OCI-LY1 (cell line): ENCODE measurements around the gene EML1.

ENCODE experiments used
- H2AFZ ChIP-seq: fragments of 200-600 bp; sonication (generic), shearing (Covaris generic); 2 replicates; pipeline ENCODE4 v1.6.0; 2014; ENCODE audit warnings: antibody characterized with exemption, mild to moderate bottlenecking, low read length
- H3F3A ChIP-seq: fragments of 200-600 bp; sonication (generic), shearing (Covaris generic); 2 replicates; pipeline ENCODE4 v1.6.0; 2014; ENCODE audit warnings: mild to moderate bottlenecking, antibody characterized with exemption, low read length, moderate library complexity; ENCODE audit not compliant: insufficient read depth
- H3K27ac ChIP-seq: fragments of 200-600 bp; sonication (generic); 2 replicates; pipeline ENCODE4 v1.5.1; 2014; ENCODE audit warnings: low read length, mixed run types, mild to moderate bottlenecking, low read depth; ENCODE audit not compliant: poor library complexity, severe bottlenecking
- H3K27me3 ChIP-seq: fragments of 200-600 bp; sonication (generic); 2 replicates; pipeline ENCODE4 v1.6.0; 2014; ENCODE audit warnings: antibody characterized with exemption, mild to moderate bottlenecking, low read length, moderate library complexity; ENCODE audit not compliant: insufficient read depth
- H3K36me3 ChIP-seq: fragments of 200-600 bp; sonication (generic); 2 replicates; pipeline ENCODE4 v1.6.1; 2014; ENCODE audit warnings: mild to moderate bottlenecking, antibody characterized with exemption, low read length, moderate library complexity, mixed read lengths; ENCODE audit not compliant: insufficient read depth
- H3K4me1 ChIP-seq: fragments of 200-600 bp; sonication (generic); 2 replicates; pipeline ENCODE4 v1.5.1; 2014; ENCODE audit warnings: mild to moderate bottlenecking, low read length, moderate library complexity; ENCODE audit not compliant: insufficient read depth, severe bottlenecking
- H3K4me2 ChIP-seq: fragments of 200-600 bp; sonication (generic), shearing (Covaris generic); 2 replicates; pipeline ENCODE4 v1.6.1; 2014; ENCODE audit warnings: low read length
- H3K4me3 ChIP-seq: fragments of 200-600 bp; sonication (generic); 2 replicates; pipeline ENCODE4 v1.5.1; 2014; ENCODE audit warnings: low read length, low read depth, mild to moderate bottlenecking, mixed read lengths; ENCODE audit not compliant: poor library complexity, severe bottlenecking
- H3K79me2 ChIP-seq: fragments of 200-600 bp; shearing (Covaris generic); 2 replicates; pipeline ENCODE4 v1.6.1; 2016; ENCODE audit warnings: mixed run types, low read length, mixed read lengths; ENCODE audit not compliant: insufficient read depth
- H3K9ac ChIP-seq: fragments of 200-600 bp; sonication (generic), shearing (Covaris generic); 2 replicates; pipeline ENCODE4 v1.6.1; 2014; ENCODE audit warnings: mild to moderate bottlenecking, low read length, mixed read lengths
- H3K9me2 ChIP-seq: fragments of 200-600 bp; sonication (generic), shearing (Covaris generic); 2 replicates; pipeline ENCODE4 v1.6.1; 2014; ENCODE audit warnings: low read depth, mild to moderate bottlenecking, low read length, mixed read lengths
- H3K9me3 ChIP-seq: fragments of 200-600 bp; shearing (Covaris generic); 2 replicates; pipeline ENCODE4 v1.6.1; 2014; ENCODE audit warnings: low read length, mixed read lengths
- H4K20me1 ChIP-seq: fragments of 200-600 bp; sonication (generic), shearing (Covaris generic); 2 replicates; pipeline ENCODE4 v1.6.0; 2016; ENCODE audit warnings: mild to moderate bottlenecking, low read length; ENCODE audit not compliant: insufficient read depth
- EZH2 ChIP-seq: fragments of 200-600 bp; sonication (generic), shearing (Covaris generic); IDR thresholded peaks from 2 replicates; pipeline ENCODE4 v1.8.0; 2017; ENCODE audit warnings: borderline replicate concordance, mixed run types, mild to moderate bottlenecking, antibody characterized with exemption, low read length, moderate library complexity, mixed read lengths
- TF ChIP-seq, protein P1 (sequence below): fragments of 200-600 bp; sonication (generic), shearing (Covaris generic); IDR thresholded peaks from 2 replicates; pipeline ENCODE4 v1.5.1; 2017; ENCODE audit warnings: mild to moderate bottlenecking, antibody characterized with exemption, low read length, moderate library complexity, mixed read lengths

Gene EML1

DNA sequence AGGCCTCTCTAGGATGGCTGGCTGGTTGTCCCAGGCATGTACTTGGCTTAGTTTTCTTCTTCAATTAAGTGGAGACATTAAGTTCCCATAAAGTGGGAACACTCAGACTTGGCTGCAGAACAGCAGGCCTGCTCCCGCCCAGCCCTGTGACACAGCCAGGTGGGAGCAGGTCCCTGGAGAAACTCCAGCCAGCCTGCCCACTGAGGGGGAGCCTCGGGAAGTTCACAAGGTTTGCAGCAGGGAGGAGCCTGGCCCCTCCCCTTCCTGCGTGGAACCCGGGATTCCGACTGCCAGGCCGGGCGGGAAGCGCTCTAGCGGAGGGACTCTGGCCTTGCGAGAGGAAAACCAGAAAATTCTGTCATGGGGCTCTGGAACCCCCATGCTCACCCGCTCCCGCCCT is 173.7 kb downstream of the EML1 start:
- H4K20me1 ChIP-seq = no peaks in the 10 kb centered on the region
- no peaks in the 10 kb centered on the region for H3K27me3 ChIP-seq
- H3K4me2 ChIP-seq = no peak overlapping the region
- H3K27ac ChIP-seq = no peak overlapping the region
- H2AFZ ChIP-seq = no peak overlapping the region
- no peaks in the 10 kb centered on the region for H3F3A ChIP-seq
- no peaks in the 10 kb centered on the region for H3K4me1 ChIP-seq
- no peaks in the 10 kb centered on the region for H3K79me2 ChIP-seq
- H3K9ac ChIP-seq = no peak overlapping the region
- H3K36me3 ChIP-seq = no peaks in the 10 kb centered on the region
- no peaks in the 10 kb centered on the region for H3K9me3 ChIP-seq
- no peak overlapping the region for H3K4me3 ChIP-seq
- TF ChIP-seq, protein P1, sequence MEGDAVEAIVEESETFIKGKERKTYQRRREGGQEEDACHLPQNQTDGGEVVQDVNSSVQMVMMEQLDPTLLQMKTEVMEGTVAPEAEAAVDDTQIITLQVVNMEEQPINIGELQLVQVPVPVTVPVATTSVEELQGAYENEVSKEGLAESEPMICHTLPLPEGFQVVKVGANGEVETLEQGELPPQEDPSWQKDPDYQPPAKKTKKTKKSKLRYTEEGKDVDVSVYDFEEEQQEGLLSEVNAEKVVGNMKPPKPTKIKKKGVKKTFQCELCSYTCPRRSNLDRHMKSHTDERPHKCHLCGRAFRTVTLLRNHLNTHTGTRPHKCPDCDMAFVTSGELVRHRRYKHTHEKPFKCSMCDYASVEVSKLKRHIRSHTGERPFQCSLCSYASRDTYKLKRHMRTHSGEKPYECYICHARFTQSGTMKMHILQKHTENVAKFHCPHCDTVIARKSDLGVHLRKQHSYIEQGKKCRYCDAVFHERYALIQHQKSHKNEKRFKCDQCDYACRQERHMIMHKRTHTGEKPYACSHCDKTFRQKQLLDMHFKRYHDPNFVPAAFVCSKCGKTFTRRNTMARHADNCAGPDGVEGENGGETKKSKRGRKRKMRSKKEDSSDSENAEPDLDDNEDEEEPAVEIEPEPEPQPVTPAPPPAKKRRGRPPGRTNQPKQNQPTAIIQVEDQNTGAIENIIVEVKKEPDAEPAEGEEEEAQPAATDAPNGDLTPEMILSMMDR = no peak
- no peak for TF ChIP-seq EZH2
- H3K9me2 ChIP-seq = no peaks in the 10 kb centered on the region

DNA sequence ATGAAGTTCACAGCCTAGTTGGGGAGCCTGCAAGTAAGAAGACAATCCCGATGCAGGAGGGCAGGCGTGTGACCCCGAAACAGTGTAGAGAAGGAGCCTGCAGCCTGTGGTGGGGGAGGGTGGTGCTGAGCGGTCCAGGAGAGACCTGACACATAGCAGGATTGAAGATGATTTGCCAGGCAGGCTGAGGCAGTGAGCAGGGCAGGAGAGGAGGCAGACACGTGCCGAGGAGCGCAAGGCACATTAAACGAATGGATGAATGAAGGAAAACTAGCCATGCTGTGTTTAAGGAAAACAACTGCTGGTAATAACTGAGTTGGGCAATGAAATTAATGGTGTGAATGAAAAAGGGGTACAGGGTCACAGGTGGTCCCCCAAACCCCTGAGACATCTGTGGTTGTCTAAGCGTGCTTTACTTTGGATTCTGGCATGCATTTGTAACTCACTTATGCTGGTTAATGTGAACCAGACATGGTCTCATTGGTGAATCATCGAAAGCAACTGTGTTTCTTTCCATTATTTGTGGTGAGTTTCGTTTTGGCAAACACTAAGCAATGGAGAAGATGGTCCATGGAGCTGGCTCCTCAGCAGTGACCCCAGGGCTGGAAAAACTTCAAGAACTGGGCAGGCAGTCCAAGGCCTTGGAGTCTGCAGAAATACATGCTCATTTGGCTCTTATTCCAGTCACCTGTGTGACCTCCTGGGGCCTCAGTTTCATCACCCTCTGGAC is 175.1 kb downstream of the EML1 start:
- Histone ChIP-seq H3K36me3 (no peaks in the 10 kb centered on the region), H3K4me3 (no peak overlapping the region), H3F3A (no peaks in the 10 kb centered on the region), H3K27ac (no peak overlapping the region), H3K4me2 (no peak overlapping the region), H2AFZ (no peak overlapping the region), H3K9me3 (no peaks in the 10 kb centered on the region), H3K9me2 (no peaks in the 10 kb centered on the region), H3K4me1 (no peaks in the 10 kb centered on the region), H4K20me1 (no peaks in the 10 kb centered on the region), H3K79me2 (no peaks in the 10 kb centered on the region), H3K9ac (no peak overlapping the region), H3K27me3 (no peaks in the 10 kb centered on the region)
- no peak for TF ChIP-seq EZH2
- TF ChIP-seq, protein P1 = no peak

DNA sequence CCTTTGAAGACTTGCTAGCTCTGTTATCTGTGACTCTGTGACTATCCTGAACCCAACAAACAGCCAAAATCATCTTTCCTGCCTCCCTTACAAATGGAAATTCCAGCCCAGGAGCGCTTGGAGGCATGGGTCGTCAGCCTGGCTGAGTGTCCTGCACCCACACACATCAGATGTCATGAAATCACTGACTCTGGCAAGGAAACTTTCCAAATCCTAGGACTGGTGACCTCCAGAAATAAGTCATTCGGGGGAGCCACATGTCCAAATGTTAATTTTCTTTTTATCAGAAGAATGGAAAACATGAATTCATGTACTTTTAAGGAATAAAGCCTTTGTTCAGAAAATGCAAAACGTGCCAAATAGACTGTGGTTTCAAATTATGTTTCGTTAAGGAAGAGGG is 175.7 kb downstream of the EML1 start:
- Histone ChIP-seq H3K4me1 (no peaks in the 10 kb centered on the region), H3F3A (no peaks in the 10 kb centered on the region), H3K36me3 (no peaks in the 10 kb centered on the region), H3K4me2 (no peak overlapping the region), H3K9ac (no peak overlapping the region), H2AFZ (no peak overlapping the region), H3K79me2 (no peaks in the 10 kb centered on the region), H3K27ac (no peak overlapping the region), H3K27me3 (no peaks in the 10 kb centered on the region), H4K20me1 (no peaks in the 10 kb centered on the region), H3K4me3 (no peak overlapping the region), H3K9me2 (no peaks in the 10 kb centered on the region), H3K9me3 (no peaks in the 10 kb centered on the region)
- TF ChIP-seq EZH2 = no peak
- TF ChIP-seq, protein P1 = no peak
